ENCODE results near the gene CTIF.

Gene CTIF

GRCh38 chr18:48706731-48707130 lies 167.9 kb downstream of the CTIF start:
- peaks cover 10 to 25% of the 10 kb centered on the region in 2 donors for H3K4me1 ChIP-seq (ENCODE audit: control insufficient read depth in 2 of 2, insufficient read depth in 1 of 2, low read depth in 1 of 2, low read length in 2 of 2)
- no peak overlapping the region for H3K27ac ChIP-seq (replicated peaks; ENCODE audit: low read length)
- H3K9me3 ChIP-seq (replicated peaks in 1 of 2; ENCODE audit: control insufficient read depth in 2 of 2, insufficient read depth in 1 of 2, low read depth in 1 of 2, low read length in 2 of 2): no peaks in the 10 kb centered on the region
- H2AK5ac ChIP-seq (ENCODE audit: low read depth, low read length): no peak overlapping the region
- H4K91ac ChIP-seq (ENCODE audit: low read depth, low read length, poor library complexity): no peak overlapping the region
- peaks cover 2% of the 10 kb centered on the region for H3K79me1 ChIP-seq (ENCODE audit: low read depth, low read length)
- DNase-seq (ENCODE audit: low spot score): no peak
- H3K27me3 ChIP-seq (ENCODE audit: control insufficient read depth in 3 of 3, insufficient read depth in 3 of 3, low read depth in 1 of 3, low read length in 3 of 3): no peaks in the 10 kb centered on the region
- no peak overlapping the region for H3K4ac ChIP-seq (ENCODE audit: low read length)
- no peak overlapping the region for H2BK15ac ChIP-seq (ENCODE audit: low read length)
- no peak overlapping the region for H2BK120ac ChIP-seq (ENCODE audit: low read depth, low read length)
- H3K9ac ChIP-seq (ENCODE audit: low read depth, low read length, poor library complexity): no peak overlapping the region
- no peak overlapping the region for H2BK12ac ChIP-seq (ENCODE audit: low read length)
- H3K36me3 ChIP-seq (replicated peaks in 1 of 2; ENCODE audit: control insufficient read depth in 2 of 2, insufficient read depth in 2 of 2, low read length in 2 of 2): no peaks in the 10 kb centered on the region
- WGBS, 2 donors (ENCODE audit: extremely low coverage in 2 of 2, insufficient read length in 2 of 2, insufficient replicate concordance in 1 of 2): no CpG with 5 or more reads among the region's 5 CpGs
- no peak overlapping the region for H3K23ac ChIP-seq (ENCODE audit: low read depth, low read length, poor library complexity)
- H3K14ac ChIP-seq (ENCODE audit: low read length): no peak overlapping the region
- no peak overlapping the region for H3K4me2 ChIP-seq (ENCODE audit: insufficient read depth, low read length, poor library complexity, severe bottlenecking)
- H3K18ac ChIP-seq (ENCODE audit: low read length): no peak overlapping the region
- no peak overlapping the region for H2AFZ ChIP-seq (ENCODE audit: low read length)
- H4K8ac ChIP-seq (ENCODE audit: low read depth, low read length): no peak overlapping the region
- H2BK5ac ChIP-seq (ENCODE audit: low read length): no peak overlapping the region
- H3K4me3 ChIP-seq (ENCODE audit: low read length in 2 of 2): no peak overlapping the region

DNA sequence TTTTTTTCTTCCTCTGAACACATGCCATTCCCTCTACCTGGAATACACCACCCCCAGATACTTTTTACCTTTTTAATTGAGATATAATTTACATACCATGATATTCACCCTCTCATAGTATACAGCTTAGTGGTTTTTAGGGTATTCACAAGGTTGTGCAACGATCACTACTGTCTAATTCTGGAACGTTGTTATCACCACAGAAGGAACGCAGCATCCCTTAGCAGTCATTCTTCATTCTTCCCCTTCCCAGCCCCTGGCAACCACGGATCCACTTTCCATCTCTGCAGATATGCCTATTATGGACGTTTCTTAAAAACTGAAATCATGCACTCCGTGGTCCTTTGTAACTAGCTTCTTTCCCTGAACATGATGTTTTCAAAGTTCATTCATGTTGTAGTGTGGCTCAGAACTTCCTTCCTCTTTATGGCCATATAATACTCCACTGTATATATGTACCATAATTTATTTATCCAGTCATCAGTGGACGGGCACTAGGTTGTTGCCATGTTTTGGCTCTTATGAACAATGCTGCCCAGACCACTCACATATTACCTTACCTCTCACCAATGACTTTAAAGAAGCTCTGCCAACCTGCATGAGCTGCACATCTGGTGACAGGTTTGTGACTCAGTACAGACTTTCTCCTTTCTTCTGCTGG lies 168.9 kb downstream of the CTIF start:
- Histone ChIP-seq H2BK5ac (ENCODE audit: low read length) (no peak overlapping the region), H3K36me3 (replicated peaks in 1 of 2; ENCODE audit: control insufficient read depth in 2 of 2, insufficient read depth in 2 of 2, low read length in 2 of 2) (no peaks in the 10 kb centered on the region), H2BK15ac (ENCODE audit: low read length) (no peak overlapping the region), H3K18ac (ENCODE audit: low read length) (no peak overlapping the region), H2BK120ac (ENCODE audit: low read depth, low read length) (no peak overlapping the region), H3K79me1 (ENCODE audit: low read depth, low read length) (peaks cover 2% of the 10 kb centered on the region), H3K4me2 (ENCODE audit: insufficient read depth, low read length, poor library complexity, severe bottlenecking) (no peak overlapping the region), H3K9me3 (replicated peaks in 1 of 2; ENCODE audit: control insufficient read depth in 2 of 2, insufficient read depth in 1 of 2, low read depth in 1 of 2, low read length in 2 of 2) (no peaks in the 10 kb centered on the region), H2AK5ac (ENCODE audit: low read depth, low read length) (no peak overlapping the region), H4K8ac (ENCODE audit: low read depth, low read length) (no peak overlapping the region), H2AFZ (ENCODE audit: low read length) (no peak overlapping the region), H3K14ac (ENCODE audit: low read length) (no peak overlapping the region), H4K91ac (ENCODE audit: low read depth, low read length, poor library complexity) (no peak overlapping the region), H3K4me1 (ENCODE audit: control insufficient read depth in 2 of 2, insufficient read depth in 1 of 2, low read depth in 1 of 2, low read length in 2 of 2) (peaks cover 12 to 23% of the 10 kb centered on the region in 2 donors), H3K9ac (ENCODE audit: low read depth, low read length, poor library complexity) (no peak overlapping the region), H3K27me3 (ENCODE audit: control insufficient read depth in 3 of 3, insufficient read depth in 3 of 3, low read depth in 1 of 3, low read length in 3 of 3) (no peaks in the 10 kb centered on the region), H3K23ac (ENCODE audit: low read depth, low read length, poor library complexity) (no peak overlapping the region), H3K27ac (replicated peaks; ENCODE audit: low read length) (no peak overlapping the region), H3K4me3 (ENCODE audit: low read length in 2 of 2) (no peak overlapping the region), H2BK12ac (ENCODE audit: low read length) (peak overlapping the region; percentile 24), H3K4ac (ENCODE audit: low read length) (no peak overlapping the region)
- DNase-seq (ENCODE audit: low spot score): no peak
- WGBS, 2 donors (ENCODE audit: extremely low coverage in 2 of 2, insufficient read length in 2 of 2, insufficient replicate concordance in 1 of 2): no CpG with 5 or more reads among the region's 7 CpGs

GRCh38 chr18:48708807-48709206 lies 170.0 kb downstream of the CTIF start:
- Histone ChIP-seq H3K18ac (ENCODE audit: low read length) (no peak overlapping the region), H2BK120ac (ENCODE audit: low read depth, low read length) (no peak overlapping the region), H3K9ac (ENCODE audit: low read depth, low read length, poor library complexity) (no peak overlapping the region), H4K8ac (ENCODE audit: low read depth, low read length) (no peak overlapping the region), H3K4me3 (ENCODE audit: low read length in 2 of 2) (no peak overlapping the region), H4K91ac (ENCODE audit: low read depth, low read length, poor library complexity) (no peak overlapping the region), H3K9me3 (replicated peaks in 1 of 2; ENCODE audit: control insufficient read depth in 2 of 2, insufficient read depth in 1 of 2, low read depth in 1 of 2, low read length in 2 of 2) (no peaks in the 10 kb centered on the region), H3K27ac (replicated peaks; ENCODE audit: low read length) (no peak overlapping the region), H3K4me2 (ENCODE audit: insufficient read depth, low read length, poor library complexity, severe bottlenecking) (no peak overlapping the region), H2BK5ac (ENCODE audit: low read length) (no peak overlapping the region), H3K14ac (ENCODE audit: low read length) (no peak overlapping the region), H3K4me1 (ENCODE audit: control insufficient read depth in 2 of 2, insufficient read depth in 1 of 2, low read depth in 1 of 2, low read length in 2 of 2) (peaks cover 12 to 16% of the 10 kb centered on the region in 2 donors), H3K27me3 (ENCODE audit: control insufficient read depth in 3 of 3, insufficient read depth in 3 of 3, low read depth in 1 of 3, low read length in 3 of 3) (no peaks in the 10 kb centered on the region), H3K23ac (ENCODE audit: low read depth, low read length, poor library complexity) (no peak overlapping the region), H3K4ac (ENCODE audit: low read length) (no peak overlapping the region), H3K79me1 (ENCODE audit: low read depth, low read length) (peaks cover 2% of the 10 kb centered on the region), H3K36me3 (replicated peaks in 1 of 2; ENCODE audit: control insufficient read depth in 2 of 2, insufficient read depth in 2 of 2, low read length in 2 of 2) (no peaks in the 10 kb centered on the region), H2AK5ac (ENCODE audit: low read depth, low read length) (no peak overlapping the region), H2BK15ac (ENCODE audit: low read length) (no peak overlapping the region), H2BK12ac (ENCODE audit: low read length) (no peak overlapping the region), H2AFZ (ENCODE audit: low read length) (no peak overlapping the region)
- no peak for DNase-seq (ENCODE audit: low spot score)
- no CpG with 5 or more reads among the region's 3 CpGs for WGBS, 2 donors (ENCODE audit: extremely low coverage in 2 of 2, insufficient read length in 2 of 2, insufficient replicate concordance in 1 of 2)

- Histone ChIP-seq H3K27me3 (ENCODE audit: control insufficient read depth in 3 of 3, insufficient read depth in 3 of 3, low read depth in 1 of 3, low read length in 3 of 3) (no peaks in the 10 kb centered on the region), H3K27ac (replicated peaks; ENCODE audit: low read length) (no peak overlapping the region)
- no CpG with 5 or more reads among the region's 12 CpGs for WGBS, 2 donors (ENCODE audit: extremely low coverage in 2 of 2, insufficient read length in 2 of 2, insufficient replicate concordance in 1 of 2)
Observed at GRCh38 chr18:48709371-48710062, 170.7 kb downstream of the CTIF start.

More at GRCh38 chr18:48709371-48710062, 170.7 kb downstream of the CTIF start:
- Histone ChIP-seq H3K18ac (ENCODE audit: low read length) (peak overlapping the region; percentile 92), H3K4ac (ENCODE audit: low read length) (no peak overlapping the region), H2BK5ac (ENCODE audit: low read length) (no peak overlapping the region), H2AFZ (ENCODE audit: low read length) (peak overlapping the region; percentile 37), H3K4me3 (ENCODE audit: low read length in 2 of 2) (no peak overlapping the region), H3K9me3 (replicated peaks in 1 of 2; ENCODE audit: control insufficient read depth in 2 of 2, insufficient read depth in 1 of 2, low read depth in 1 of 2, low read length in 2 of 2) (no peaks in the 10 kb centered on the region), H3K4me2 (ENCODE audit: insufficient read depth, low read length, poor library complexity, severe bottlenecking) (no peak overlapping the region), H2BK120ac (ENCODE audit: low read depth, low read length) (no peak overlapping the region), H2BK12ac (ENCODE audit: low read length) (no peak overlapping the region), H4K91ac (ENCODE audit: low read depth, low read length, poor library complexity) (no peak overlapping the region), H4K8ac (ENCODE audit: low read depth, low read length) (no peak overlapping the region), H3K79me1 (ENCODE audit: low read depth, low read length) (peaks cover 2% of the 10 kb centered on the region), H3K36me3 (replicated peaks in 1 of 2; ENCODE audit: control insufficient read depth in 2 of 2, insufficient read depth in 2 of 2, low read length in 2 of 2) (no peaks in the 10 kb centered on the region), H3K14ac (ENCODE audit: low read length) (peak overlapping the region; percentile 56), H2AK5ac (ENCODE audit: low read depth, low read length) (peak overlapping the region; percentile 89), H3K4me1 (ENCODE audit: control insufficient read depth in 2 of 2, insufficient read depth in 1 of 2, low read depth in 1 of 2, low read length in 2 of 2) (peaks cover 12 to 16% of the 10 kb centered on the region in 2 donors), H2BK15ac (ENCODE audit: low read length) (peak overlapping the region; percentile 35), H3K9ac (ENCODE audit: low read depth, low read length, poor library complexity) (no peak overlapping the region), H3K23ac (ENCODE audit: low read depth, low read length, poor library complexity) (no peak overlapping the region)
- no peak for DNase-seq (ENCODE audit: low spot score)
